HG03565 (cell line): ENCODE measurements around the gene RXRB.
"Not testable (repeated sequence)": the region's sequence is repeated elsewhere in the genome, so short reads cannot be mapped to it uniquely, and the experiment has no call there.

Source experiments
- ATAC-seq: cut with Tn5 transposase; IDR thresholded peaks from one replicate; pipeline ENCODE4 v1.9.1; 2021; ENCODE audit warnings: mild to moderate bottlenecking, moderate library complexity; ENCODE audit not compliant: unreplicated experiment

The RXRB gene

GRCh38 chr6:33200219-33201146 is at the start of gene RXRB, which contains the start of gene SLC39A7:
Gene RXRB (minus strand): TSS chr6:33200665. CDS start chr6:33200476, 189 bp downstream.
Gene SLC39A7 (plus strand): TSS chr6:33200867. CDS start chr6:33201246, 379 bp downstream.
- peak; percentile 43 for ATAC-seq

GRCh38 chr6:33249732-33250630 is 49.5 kb upstream of the RXRB start:
- ATAC-seq = no peak

- peak; percentile 90 for ATAC-seq
Observed at GRCh38 chr6:33248932-33249731, 48.7 kb upstream of the RXRB start.

GRCh38 chr6:33248643-33248931 is 48.1 kb upstream of the RXRB start:
- ATAC-seq = no peak

GRCh38 chr6:33247977-33248642 is 47.6 kb upstream of the RXRB start:
- ATAC-seq = no peak

GRCh38 chr6:33243476-33243875 is 43.0 kb upstream of the RXRB start:
- no peak for ATAC-seq

- ATAC-seq = no peak
Observed at GRCh38 chr6:33241968-33242367, 41.5 kb upstream of the RXRB start.

- no peak for ATAC-seq
Observed at GRCh38 chr6:33237741-33238140, 37.3 kb upstream of the RXRB start.

- no peak for ATAC-seq
Observed at GRCh38 chr6:33236852-33237251, 36.4 kb upstream of the RXRB start.

GRCh38 chr6:33236328-33236727 is 35.9 kb upstream of the RXRB start:
- ATAC-seq = no peak

GRCh38 chr6:33235221-33235634 is 34.8 kb upstream of the RXRB start:
- no peak for ATAC-seq

- not testable (repeated sequence) for ATAC-seq
Observed at GRCh38 chr6:33226503-33227120, 26.1 kb upstream of the RXRB start.

- no peak for ATAC-seq
Observed at GRCh38 chr6:33217681-33218080, 17.2 kb upstream of the RXRB start.

GRCh38 chr6:33217246-33217645 is 16.8 kb upstream of the RXRB start:
- no peak for ATAC-seq

- ATAC-seq = no peak
Observed at GRCh38 chr6:33216117-33216649, 15.7 kb upstream of the RXRB start.

GRCh38 chr6:33215271-33216116 is 15.0 kb upstream of the RXRB start:
- ATAC-seq = no peak

GRCh38 chr6:33213989-33214335 is 13.5 kb upstream of the RXRB start:
- no peak for ATAC-seq

GRCh38 chr6:33213166-33213988 is 12.9 kb upstream of the RXRB start:
- no peak for ATAC-seq
